HL-60/S4 (cell line): ENCODE results near the gene HRAS.
"Not testable (repeated sequence)": the region's sequence is repeated elsewhere in the genome, so short reads cannot be mapped to it uniquely, and the experiment has no call there.

Experiments
- in situ Hi-C: fragments of 300-500 bp; cut with MboI; formaldehyde crosslinking; loops from 2 replicates; pipeline ENCODE4 v1.14.3; 2022; ENCODE audit warnings: low sequenced_read_pairs

Gene HRAS

GRCh38 chr11:516918-517685 lies 18.3 kb downstream of the HRAS start:
- in situ Hi-C loops: not testable (repeated sequence)

- in situ Hi-C loops: no loop called here
Observed at GRCh38 chr11:516400-516799, 19.0 kb downstream of the HRAS start.

GRCh38 chr11:515131-515530 lies 20.2 kb downstream of the HRAS start:
- in situ Hi-C loops: no loop called here

- in situ Hi-C loops: no loop called here
Observed at GRCh38 chr11:514606-515005, 20.8 kb downstream of the HRAS start.

- in situ Hi-C loops: no loop called here
Observed at GRCh38 chr11:512761-513595, 22.4 kb downstream of the HRAS start.

GRCh38 chr11:508956-509355 lies 26.4 kb downstream of the HRAS start:
- in situ Hi-C loops: no loop called here

- in situ Hi-C loops: no loop called here
Observed at GRCh38 chr11:507727-508515, 27.5 kb downstream of the HRAS start.

- in situ Hi-C loops: no loop called here
Observed at GRCh38 chr11:506995-507726, 28.2 kb downstream of the HRAS start, which contains the start of gene RNH1. RNH1 (minus strand) TSS chr11:507242; CDS start chr11:502162, 5,080 bp downstream.

- in situ Hi-C loops: no loop called here
Observed at GRCh38 chr11:506238-506994, 29.0 kb downstream of the HRAS start.

- in situ Hi-C loops: no loop called here
Observed at GRCh38 chr11:504994-505344, 30.4 kb downstream of the HRAS start.

- in situ Hi-C loops: no loop called here
Observed at GRCh38 chr11:504053-504993, 31.1 kb downstream of the HRAS start.

- in situ Hi-C loops: no loop called here
Observed at GRCh38 chr11:503179-503981, 32.0 kb downstream of the HRAS start.

- in situ Hi-C loops: no loop called here
Observed at GRCh38 chr11:502288-503178, 32.8 kb downstream of the HRAS start.

- in situ Hi-C loops: no loop called here
Observed at GRCh38 chr11:501683-502287, 33.6 kb downstream of the HRAS start.

GRCh38 chr11:501001-501682 lies 34.2 kb downstream of the HRAS start:
- in situ Hi-C loops: no loop called here
